DMS79 treated with DMSO at 0.1 percent for 48 hours (cell line): ENCODE results near the gene CATSPERD.

ENCODE experiments used
- DNase-seq: peaks from one replicate; lab custom pipeline; 2025; lab: John Stamatoyannopoulos, UW

The CATSPERD gene

DNA sequence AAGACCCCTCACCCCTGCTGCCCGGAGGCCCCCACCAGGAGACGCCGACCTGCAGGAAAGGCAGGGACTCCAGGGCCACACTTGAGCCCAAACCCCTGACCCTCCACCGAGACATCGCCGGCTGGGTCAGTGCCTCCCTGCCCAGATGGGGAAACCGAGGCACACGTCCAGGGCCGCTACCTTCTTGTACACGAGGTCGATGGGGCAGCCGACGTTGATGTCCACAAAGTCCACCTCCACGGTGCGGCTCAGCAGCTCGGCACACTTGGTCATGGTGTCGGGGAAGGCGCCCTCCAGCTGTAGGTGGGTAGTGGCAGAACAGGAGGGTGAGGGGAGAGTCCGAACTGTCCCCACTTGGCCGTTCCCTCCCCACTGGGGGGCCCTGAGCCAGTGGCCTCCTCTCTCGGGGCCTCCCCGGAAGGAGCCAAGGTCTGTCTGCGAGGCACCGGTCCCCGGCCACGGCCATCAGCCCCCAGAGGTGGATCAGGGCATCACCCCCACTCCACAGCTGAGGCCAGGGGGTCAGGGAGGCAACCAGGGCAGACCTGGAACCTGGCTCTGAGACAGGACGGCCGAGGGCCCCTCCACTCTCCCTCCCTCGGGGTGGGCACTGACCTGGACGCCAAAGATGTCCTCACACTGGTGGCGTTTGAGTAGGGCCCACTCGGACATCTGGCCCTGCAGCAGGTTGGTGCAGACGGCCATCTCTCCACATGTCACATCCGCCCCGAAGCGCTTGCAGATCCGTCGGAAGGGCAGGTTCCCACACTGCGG lies 67.2 kb downstream of the CATSPERD start:
- DNase-seq: no peak

DNA sequence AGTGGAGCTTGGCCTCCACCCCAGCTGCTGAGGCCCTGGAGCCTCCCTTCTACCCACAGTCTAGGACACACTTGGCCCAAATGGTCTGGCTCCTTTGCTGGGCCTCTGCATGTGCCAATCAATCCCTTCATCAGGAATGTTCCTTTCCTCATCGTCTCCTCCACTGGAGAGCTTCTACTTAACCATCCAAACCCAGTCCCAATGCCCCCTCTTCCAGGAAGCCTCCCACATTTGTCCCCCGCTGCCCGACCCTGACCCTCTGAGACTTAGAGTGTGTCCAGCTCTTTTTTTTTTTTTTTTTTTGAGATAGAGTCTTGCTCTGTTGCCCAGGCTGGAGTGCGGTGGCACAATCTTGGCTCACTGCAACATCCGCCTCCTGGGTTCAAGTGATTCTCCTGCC lies 68.0 kb downstream of the CATSPERD start:
- DNase-seq: no peak

DNA sequence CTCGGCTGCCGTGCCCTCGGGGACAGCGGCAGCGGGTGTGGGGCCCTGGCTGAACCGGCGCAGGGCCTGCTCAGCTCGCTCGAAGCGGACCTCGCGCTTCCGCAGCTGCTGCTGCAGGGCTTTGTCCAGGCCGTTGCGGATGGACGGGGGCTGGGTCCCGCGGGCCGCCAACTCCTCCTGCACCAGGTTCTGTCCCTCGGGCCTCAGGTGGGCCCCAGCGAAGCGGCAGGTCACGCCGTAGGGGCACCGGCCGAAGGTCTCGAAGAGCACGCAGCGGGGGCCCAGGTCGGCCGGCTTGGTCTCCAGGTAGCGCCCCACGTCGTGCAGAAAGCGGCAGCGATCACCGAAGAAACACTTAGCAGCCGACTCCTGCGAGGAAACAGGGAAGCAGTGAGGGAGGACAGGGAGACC lies 68.9 kb downstream of the CATSPERD start:
- DNase-seq: no peak

DNA sequence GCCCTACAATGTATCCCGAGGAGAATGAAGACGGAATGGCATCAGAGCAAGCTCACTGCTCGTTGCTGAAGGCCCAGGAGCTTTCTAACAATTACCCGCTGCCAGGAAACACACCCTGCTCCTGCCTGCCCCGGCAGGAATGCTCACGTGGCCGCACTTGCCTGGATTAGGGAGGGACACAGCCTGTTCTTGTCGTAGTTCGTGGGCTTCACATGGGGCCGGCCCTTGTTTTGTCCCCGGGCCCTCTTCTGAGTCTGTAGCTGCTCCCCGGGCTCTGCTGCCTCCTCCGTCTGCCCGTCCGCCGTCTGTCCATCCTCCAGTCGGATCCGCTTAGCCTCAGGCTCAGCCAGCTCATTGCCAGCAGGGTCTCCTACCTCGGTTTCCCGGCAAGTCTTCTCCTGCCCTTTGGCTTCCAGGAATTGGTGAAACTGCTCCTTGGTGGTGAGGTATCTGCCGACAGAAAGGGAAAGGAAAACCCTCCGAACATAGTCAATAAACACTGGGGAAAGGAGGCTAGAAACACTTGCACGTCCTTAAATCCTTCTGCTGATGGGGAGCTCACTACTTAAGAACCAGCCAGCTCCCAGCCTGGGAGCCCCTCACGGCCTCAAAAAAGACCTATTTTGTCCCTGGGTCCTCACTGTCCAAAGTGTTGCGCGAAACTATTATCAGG lies 69.6 kb downstream of the CATSPERD start:
- DNase-seq: no peak

DNA sequence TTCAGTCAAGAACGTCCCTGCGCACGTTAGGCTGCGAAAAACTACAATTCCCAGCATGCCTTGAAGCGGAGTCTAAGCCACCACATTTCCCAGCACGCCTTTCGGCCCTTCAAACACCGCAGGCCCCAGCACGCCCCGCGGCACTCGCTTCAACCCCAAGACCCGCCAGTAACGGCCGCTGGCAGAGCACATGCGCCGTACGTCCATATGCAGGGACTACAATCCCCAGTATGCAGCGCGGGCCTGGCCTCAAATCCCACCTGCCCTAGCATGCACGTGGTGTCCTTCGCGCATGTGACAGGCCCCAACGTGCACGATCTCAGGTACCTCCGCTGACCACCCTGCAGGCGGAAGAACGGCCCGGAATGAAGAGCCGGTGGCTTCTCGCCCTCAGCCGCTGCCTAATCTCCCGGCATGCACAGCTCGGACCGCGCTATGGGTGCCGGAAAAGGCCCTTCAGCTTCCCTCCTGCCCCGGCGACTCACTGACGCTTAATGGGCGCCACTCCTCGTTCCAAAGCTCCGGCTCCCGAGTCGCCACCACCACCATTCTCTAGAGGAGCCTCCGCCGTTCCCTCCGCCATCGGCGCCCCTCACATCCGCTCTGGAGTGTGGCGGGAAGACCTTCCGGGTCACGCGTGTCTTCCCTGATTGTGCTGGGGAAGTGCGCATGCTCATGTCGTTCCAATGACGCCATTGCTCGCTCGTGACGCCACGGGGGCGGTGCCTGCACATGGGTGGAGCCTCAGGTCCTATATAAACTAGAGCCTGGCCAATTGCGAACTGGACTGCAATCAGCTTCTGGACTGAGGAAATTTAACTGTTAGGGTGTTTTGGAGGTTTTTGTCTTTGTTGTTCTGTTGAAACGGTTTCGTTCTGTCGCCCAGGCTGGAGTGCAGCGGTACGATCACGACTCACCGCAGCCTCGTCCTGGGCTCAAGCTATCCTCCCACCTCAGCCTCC lies 70.4 kb downstream of the CATSPERD start, which contains the start of gene DUS3L:
TSS of gene DUS3L (minus strand) at position 605 of the 962 bp plus-strand sequence. CDS start at position 583, 22 bp downstream.
- DNase-seq: peak; percentile 94

DNA sequence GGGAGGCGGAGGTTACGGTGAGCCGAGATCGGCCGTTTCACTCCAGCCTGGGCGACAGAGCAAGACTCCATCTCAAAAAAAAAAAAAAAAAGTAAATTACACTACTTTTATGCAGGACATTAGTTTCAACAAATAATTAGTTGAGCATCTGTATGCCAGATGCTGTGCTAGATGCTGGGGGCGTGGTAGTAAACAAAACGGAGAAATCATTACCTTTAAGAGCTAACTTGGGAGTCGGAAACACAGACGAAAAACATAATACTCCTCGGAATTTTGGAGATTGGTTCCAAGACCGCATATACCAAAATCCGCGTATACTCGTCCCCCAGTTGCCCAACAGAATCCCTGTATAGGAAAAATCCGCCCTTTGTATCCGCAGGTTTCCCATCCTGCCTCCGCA lies 71.8 kb downstream of the CATSPERD start:
- no peak for DNase-seq

DNA sequence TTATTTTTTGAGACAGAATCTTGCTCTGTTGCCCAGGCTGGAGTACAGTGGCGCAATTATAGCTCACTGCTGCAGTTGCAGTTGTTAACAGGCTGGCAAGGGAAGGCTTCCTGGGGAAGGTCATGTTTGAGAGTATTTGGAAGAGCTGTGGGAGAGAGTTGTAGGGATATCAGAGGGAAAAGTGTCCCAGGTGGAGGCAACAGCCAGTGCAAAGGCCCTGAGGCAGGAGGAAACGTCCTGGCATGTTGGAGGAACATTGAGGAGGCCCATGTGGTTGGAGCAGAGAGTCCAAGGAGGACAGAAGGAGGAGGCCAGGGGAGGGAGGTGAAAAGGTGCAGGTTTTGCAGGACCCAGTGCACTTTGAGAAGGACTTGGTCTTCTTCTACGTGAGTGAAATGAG lies 72.8 kb downstream of the CATSPERD start:
- no peak for DNase-seq

DNA sequence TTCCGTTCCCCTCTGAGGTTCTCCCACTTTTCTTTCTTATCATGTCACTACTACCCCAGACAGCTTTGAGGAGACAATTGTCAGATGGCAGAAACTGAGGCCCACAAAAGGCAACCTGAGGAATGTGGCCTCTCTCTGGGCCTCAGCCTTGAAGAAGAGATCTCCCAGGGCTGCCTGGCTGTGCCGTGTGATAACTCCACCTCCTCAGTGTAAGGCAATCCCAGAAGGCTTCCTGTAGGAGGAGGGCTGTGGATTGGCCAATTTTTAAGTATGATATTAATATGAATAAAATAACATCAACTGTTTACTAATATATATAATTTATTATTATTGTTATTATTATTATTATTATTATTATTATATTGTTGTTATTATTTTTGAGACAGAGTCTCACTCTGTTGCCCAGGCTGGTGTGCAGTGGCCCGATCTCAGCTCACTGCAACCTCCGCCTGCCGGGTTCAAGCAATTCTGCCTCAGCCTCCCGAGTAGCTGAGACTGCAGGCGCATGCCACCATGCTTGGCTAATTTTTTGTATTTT lies 75.0 kb downstream of the CATSPERD start:
- no peak for DNase-seq

DNA sequence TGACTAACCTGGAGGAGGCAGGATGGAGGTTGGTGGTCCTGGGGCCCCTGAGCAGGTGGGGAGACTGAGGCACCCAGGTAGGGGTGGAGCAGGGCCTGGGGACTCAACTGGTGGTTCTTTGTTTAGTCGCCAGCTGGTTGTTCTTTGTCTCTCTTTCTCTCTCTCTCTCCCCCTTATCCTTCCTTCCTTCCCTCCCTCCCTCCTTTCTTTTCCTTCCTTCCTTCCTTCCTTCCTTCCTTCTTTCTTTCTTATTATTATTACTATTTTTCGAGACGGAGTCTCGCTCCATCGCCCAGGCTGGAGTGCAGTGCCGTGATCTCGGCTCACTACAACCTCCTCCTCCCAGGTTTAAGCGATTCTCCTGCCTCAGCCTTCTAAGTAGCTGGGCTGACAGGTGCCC lies 77.8 kb downstream of the CATSPERD start:
- DNase-seq: no peak

DNA sequence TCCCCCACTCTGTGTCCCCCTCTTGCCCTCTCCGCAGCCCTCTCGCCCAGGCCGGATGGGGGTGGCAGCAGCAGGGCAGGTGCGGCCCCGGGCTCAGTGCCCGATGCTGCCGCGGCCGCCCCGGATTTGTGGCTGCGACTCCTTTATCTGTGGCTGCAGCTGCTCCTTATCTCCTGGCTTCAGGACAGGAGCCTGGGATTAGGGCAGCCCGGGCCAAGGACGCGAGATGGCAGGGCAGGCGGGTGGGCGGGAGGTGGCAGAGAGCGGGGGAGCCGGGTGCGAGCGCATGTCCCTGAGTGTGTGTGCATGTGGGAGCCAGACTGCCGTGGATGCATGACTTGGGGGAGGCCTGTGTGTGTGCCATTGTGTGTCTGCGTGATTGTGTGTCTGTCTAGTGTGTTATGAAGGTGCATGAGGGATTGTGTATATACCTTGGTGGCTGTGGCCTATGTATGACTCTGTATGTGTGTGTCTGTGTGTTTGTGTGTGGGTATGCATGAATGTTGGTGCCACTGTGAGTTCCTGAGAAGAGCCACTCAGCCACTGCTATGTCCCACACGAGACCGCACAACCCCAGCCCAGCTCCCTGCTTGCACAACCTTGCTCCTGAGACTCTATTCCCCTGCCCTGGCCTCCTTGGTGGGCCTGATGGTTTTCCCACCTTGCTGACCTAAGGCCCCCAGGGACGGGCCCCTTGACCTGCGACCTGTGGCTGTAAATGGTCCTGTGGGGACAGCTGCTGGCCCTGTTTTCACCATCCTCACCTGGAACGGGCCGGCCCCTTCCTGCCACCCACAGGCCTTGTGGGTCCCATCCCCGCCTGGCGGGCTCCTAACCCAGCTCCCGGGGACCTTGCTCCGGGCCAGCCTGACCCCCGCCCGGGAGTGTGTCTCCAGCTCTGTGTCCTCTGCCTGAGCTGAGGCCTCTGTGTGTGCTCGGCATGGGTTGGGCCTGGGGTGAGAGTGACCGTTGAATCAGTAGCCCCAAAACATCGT lies 79.1 kb downstream of the CATSPERD start:
- no peak for DNase-seq

DNA sequence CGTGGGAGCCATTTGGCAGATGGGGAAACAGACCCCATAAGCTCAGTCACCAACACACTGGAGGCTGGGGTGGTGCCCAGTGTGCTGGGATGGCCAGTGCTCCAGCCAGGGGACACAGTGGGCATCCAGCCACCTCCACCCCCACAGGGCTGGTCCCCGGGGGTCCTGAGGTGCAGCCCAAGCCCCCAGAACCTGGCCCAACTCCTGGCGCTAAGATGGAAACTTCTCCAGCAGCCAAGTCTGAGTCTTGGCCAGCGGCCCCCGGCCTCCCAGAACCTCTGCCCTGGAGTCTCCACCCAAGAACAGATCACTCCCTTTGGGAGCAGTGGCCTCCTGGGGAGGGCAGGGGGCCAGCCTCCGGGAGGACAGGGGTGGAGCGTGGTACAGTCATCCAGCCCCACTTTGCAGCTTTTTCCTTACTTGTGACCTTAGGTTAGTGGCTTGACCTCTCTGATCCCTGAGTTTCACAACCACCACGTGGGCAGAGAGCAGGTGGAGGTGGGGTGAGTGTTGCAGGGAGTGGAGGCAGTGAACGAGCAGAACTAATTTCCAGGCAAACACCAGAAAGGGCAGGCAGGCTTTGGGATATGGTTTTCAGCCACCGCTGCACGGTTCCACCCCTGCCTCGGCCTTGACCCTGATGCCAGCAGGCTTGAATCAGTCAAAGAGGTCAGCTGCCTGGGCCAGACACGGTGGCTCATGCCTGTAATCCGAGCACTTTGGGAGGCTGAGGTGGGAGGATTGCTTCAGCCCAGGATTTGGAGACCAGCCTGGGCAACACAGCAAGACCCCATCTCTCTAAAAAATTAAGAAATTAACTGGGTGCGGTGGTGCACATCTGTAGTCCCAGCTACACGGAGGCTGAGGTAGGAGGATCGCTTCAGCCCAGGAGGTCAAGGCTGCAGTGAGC lies 80.2 kb downstream of the CATSPERD start:
- DNase-seq: no peak

DNA sequence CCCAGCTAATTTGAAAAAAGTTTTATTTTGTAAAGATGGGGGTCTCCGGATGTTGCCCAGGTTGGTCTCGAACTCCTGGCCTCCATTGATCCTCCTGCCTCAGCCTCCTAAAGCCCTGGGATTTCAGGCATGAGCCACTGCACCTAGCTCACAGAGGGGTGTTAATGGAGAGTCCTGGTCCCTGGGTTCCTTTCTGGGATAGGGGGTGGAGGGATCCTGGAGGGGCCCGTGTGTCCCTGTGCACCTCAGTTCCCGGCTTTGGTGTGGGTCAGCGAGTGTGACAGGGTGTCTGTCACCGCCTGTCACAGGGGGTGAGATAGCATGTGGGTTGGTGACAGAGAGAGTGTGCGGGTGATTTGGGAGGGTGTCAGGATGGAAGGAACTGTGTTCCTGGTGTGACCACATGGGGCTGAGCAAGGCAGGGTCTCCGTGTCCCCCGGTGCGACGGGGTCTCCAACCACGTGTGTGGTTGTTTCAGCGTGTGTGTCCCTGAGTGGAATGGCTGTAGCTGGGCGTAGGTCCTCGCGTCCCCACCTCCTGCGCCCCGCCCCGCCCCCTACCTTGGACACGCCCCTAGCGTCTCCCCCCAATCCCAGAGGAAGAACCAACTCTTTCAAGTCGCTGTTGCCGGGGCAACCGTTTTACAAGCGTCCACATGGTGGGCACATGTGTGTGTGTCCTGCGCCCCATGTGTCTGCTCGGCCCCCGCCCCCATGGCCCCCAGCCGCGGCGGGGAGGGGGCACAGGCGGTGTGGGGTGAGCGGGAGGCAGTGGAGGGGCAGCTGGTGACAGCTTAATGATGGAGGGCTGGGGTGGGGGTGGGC lies 81.6 kb downstream of the CATSPERD start:
- peak; percentile 7 for DNase-seq

DNA sequence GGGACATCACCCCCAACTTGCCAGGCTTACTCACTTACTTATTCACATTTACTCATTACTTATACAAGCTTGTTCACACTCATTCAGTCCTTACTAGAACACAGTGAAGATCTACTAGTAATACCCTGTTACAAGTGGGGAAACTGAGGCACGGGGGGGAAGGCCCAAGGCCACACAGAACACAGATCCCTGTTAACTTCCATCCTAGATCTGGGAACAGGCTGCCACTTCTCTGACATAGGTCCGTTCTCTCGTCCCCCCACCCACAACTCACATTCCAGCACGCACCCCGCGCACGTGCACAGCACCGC lies 83.0 kb downstream of the CATSPERD start:
- no peak for DNase-seq

DNA sequence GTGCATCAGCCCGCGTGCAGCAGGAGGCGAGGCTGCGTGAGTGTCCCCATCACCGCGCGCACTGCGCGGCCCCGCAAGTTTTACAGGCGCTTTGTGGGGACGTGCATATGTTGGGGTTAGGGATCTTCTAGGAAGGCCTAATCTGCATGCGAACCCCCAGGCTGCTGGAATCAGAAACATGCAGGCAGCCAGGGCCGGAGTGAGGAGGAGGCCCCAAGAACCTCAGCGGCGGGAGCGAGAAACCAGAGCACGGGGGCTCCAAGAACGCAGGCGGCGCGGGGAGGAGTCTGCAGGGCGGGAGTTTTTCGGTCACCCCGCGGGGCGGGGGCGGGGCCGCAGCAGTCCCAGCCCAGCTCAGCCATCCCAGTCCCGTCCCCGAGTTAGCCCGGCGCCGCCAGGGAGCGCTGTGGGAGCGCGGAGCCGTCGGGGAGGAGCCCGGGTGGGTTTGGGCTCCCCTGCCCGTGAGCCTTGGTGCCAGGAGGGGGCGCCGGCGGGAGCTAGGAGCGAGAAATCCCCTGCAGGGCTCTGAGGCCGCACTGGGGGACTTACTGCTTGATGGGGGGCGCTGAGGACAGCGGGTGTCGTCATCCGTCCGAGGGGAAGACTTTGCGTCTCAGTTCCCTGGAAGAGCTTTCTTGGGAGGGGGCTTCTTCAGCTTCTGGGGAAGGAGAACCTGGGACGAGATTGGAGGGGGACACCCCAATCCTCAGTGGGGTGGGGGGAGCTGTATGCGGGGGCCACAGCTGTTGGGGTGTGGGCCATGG lies 83.5 kb downstream of the CATSPERD start:
- DNase-seq: peak; percentile 86

DNA sequence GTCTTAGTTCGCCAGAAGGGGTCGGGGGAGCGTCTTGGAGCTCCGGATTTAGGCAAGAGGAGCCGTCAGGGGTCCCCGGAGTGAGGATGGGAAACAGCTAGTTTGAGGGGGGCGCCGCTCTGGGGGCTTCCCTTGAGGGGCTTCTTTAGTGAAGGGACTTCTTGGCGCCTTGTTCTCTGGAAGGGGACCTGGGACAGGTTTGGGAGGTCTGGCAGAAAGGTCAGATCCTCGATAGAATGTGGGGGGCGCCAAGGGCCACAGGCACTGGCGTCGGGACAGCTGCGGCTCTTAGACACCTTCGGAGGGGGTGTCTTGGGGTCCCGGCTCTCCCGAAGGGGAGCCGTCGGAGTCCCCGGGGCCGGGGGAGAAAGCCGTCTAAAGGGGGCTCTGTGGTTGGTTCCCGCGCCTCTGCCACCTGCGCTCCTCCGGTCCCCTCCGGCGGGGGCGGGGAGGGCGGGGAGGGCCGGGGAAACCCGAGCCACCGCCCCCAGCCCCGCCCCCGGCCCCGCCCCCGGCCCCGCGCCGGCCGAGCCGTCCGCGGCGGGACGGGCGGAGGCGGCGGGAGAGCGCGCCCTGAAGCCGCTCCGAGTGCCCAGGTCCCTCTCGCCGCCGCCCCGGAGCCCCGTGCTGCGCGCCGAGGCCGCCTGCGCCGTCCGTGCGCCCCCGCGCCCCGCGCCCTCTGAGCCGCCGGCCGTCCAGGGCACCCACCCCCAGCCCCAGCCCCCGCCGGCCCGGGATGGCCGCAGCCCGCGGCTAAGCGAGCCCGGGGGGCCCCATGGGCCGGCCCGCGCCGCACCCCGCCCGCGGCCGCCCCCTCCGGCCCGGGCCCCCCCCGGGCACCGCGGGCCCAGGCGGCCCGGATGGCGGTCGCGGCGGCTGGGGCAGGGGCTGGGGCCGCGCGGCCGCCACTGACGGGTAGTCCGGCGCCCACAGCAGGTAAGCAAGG lies 84.4 kb downstream of the CATSPERD start, which contains the start of gene NRTN:
TSS of gene NRTN (plus strand) at position 552 of the 946 bp plus-strand sequence. CDS start 19,099 bp downstream, outside the sequence.
- DNase-seq: peak; percentile 7

DNA sequence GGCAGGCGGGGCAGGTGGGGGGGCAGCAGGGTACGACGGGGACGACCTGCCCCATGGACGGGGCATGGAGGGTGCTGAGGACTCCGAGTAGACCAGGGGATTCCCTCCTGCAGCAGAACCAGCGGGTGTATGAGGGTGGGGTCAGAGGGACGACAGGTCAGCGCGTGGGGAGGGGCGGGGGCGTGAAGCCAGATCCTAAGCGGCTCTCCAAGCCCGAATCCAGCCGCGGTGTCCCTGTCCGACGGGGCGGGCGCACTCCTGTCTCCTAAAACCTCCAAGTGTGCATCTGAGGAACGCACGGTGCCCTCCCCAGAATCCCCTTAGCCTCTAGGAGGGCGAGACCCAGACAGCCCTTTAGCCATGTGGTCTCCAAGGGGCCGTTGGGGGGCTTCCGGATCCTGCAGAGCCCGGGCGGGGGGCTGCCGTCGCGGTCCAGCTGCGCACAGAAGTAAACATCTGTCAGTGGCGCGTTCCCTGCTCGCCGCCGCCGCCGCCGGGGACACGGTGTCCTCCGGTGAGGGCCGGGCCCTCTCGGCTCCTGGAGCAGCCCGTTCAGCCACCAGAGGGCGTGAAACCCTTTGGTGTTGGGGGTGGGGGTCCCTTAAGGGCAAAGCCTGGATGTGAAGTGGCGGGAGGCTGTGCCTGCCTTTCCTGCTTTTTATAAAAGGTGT lies 85.2 kb downstream of the CATSPERD start:
- peak; percentile 68 for DNase-seq
